IPS-15b (cell line): ENCODE measurements around the gene LRP1B.
"Not testable (repeated sequence)": the region's sequence is repeated elsewhere in the genome, so short reads cannot be mapped to it uniquely, and the experiment has no call there.

Source experiments
- H3K27me3 ChIP-seq: one replicate; pipeline ENCODE4 v1.6.1; 2013; ENCODE audit warnings: low read length; ENCODE audit not compliant: control insufficient read depth, insufficient read depth
- H3K36me3 ChIP-seq: one replicate; pipeline ENCODE4 v1.6.1; 2013; ENCODE audit warnings: low read length; ENCODE audit not compliant: control insufficient read depth, insufficient read depth
- H3K4me1 ChIP-seq: one replicate; pipeline ENCODE4 v1.6.1; 2013; ENCODE audit warnings: mild to moderate bottlenecking, low read length; ENCODE audit not compliant: control insufficient read depth, insufficient read depth
- H3K4me3 ChIP-seq: one replicate; pipeline ENCODE4 v1.5.1; 2013; ENCODE audit warnings: low read depth, low read length
- H3K9ac ChIP-seq: one replicate; pipeline ENCODE4 v1.6.1; 2013; ENCODE audit warnings: low read depth, mild to moderate bottlenecking, low read length
- H3K9me3 ChIP-seq: one replicate; pipeline ENCODE4 v1.6.1; 2013; ENCODE audit warnings: mild to moderate bottlenecking, low read length; ENCODE audit not compliant: control insufficient read depth, insufficient read depth

Gene LRP1B

GRCh38 chr2:142100139-142100873, 30.5 kb downstream of the LRP1B start:
- no peak overlapping the region for H3K9ac ChIP-seq
- peaks cover 5% of the 10 kb centered on the region for H3K4me1 ChIP-seq
- H3K27me3 ChIP-seq: no peaks in the 10 kb centered on the region
- H3K9me3 ChIP-seq: no peaks in the 10 kb centered on the region
- no peak overlapping the region for H3K4me3 ChIP-seq
- H3K36me3 ChIP-seq: no peaks in the 10 kb centered on the region

GRCh38 chr2:142097711-142098110, 33.1 kb downstream of the LRP1B start:
- Histone ChIP-seq H3K9me3 (no peaks in the 10 kb centered on the region), H3K9ac (no peak overlapping the region), H3K4me3 (no peak overlapping the region), H3K4me1 (peaks cover 5% of the 10 kb centered on the region), H3K27me3 (no peaks in the 10 kb centered on the region), H3K36me3 (no peaks in the 10 kb centered on the region)

- H3K4me1 ChIP-seq: peaks cover 5% of the 10 kb centered on the region
- H3K4me3 ChIP-seq: no peak overlapping the region
- no peaks in the 10 kb centered on the region for H3K27me3 ChIP-seq
- H3K9ac ChIP-seq: no peak overlapping the region
- H3K9me3 ChIP-seq: no peaks in the 10 kb centered on the region
- no peaks in the 10 kb centered on the region for H3K36me3 ChIP-seq
These were observed 35.2 kb downstream of the LRP1B start for GRCh38 chr2:142095647-142096046.

- Histone ChIP-seq H3K27me3 (no peaks in the 10 kb centered on the region), H3K4me1 (no peaks in the 10 kb centered on the region), H3K36me3 (no peaks in the 10 kb centered on the region), H3K9ac (no peak overlapping the region), H3K4me3 (no peak overlapping the region), H3K9me3 (no peaks in the 10 kb centered on the region)
These were observed 36.6 kb downstream of the LRP1B start for GRCh38 chr2:142094233-142094632.

DNA sequence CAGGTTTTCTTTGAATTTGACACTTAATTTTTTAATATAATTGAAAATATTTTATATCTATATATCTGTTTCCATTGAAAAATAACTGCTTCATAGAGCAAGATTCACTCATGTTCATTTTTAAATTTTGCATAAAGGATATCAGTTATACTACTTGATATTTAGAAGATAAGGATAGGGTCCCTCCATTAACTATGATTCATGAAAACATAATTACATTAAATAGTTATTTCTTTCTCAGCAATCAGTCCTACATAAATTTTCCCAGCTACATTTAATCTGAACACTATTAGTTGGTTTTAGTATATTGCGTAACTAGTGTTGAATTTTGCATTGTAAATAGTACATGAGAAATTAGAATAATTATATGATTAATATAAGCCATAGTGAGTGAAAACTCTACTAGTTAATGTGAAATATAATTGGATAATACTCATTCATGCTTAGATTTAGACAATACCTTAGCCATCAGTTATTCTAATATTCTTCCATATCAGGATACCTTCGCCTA, 42.7 kb downstream of the LRP1B start:
- Histone ChIP-seq H3K4me1 (no peaks in the 10 kb centered on the region), H3K9ac (no peak overlapping the region), H3K27me3 (no peaks in the 10 kb centered on the region), H3K9me3 (no peaks in the 10 kb centered on the region), H3K4me3 (no peak overlapping the region), H3K36me3 (no peaks in the 10 kb centered on the region)

DNA sequence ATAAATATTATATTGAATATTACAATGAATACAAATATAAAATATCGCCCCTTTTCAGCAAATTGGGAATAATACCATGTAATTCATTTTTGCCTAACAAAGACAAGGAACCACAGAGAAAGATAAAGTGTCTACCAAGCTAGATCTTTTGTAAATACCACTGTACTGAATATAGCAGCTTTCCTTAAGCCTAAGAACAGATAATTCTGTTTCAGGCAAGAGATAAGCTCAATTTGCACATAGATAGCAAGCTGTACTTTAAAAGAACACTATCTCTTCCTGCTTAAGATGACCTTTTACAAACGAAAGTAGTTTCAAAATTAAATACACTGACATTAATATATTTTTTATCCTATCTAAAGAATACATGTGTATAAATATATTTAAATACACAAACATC, 43.2 kb downstream of the LRP1B start:
- not testable (repeated sequence) for H3K27me3 ChIP-seq, H3K9ac ChIP-seq, H3K4me3 ChIP-seq, H3K9me3 ChIP-seq, H3K4me1 ChIP-seq, H3K36me3 ChIP-seq

GRCh38 chr2:142082368-142082767, 48.4 kb downstream of the LRP1B start:
- Histone ChIP-seq H3K9ac (no peak overlapping the region), H3K36me3 (no peaks in the 10 kb centered on the region), H3K4me3 (no peak overlapping the region), H3K27me3 (no peaks in the 10 kb centered on the region), H3K4me1 (no peaks in the 10 kb centered on the region), H3K9me3 (no peaks in the 10 kb centered on the region)

DNA sequence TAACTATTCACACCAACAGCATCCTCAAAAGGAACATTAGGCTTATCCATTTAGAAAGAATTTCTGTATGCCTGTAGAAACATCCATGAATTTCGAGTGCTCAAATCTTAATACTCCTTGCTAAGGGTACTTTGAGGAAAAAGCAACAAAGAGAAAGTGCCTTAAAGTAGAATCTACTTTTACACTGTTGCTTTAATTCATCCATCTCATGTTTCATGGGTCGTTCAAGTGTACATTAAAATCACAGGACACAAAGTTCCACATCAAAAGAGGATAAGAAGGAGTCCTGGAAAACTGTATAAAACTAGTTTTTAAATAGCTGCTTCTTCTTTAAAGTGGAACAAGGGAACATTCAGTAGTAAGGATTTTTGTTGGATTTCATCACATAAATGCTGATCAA, 54.5 kb downstream of the LRP1B start:
- H3K9me3 ChIP-seq: no peaks in the 10 kb centered on the region
- no peak overlapping the region for H3K4me3 ChIP-seq
- no peak overlapping the region for H3K9ac ChIP-seq
- no peaks in the 10 kb centered on the region for H3K27me3 ChIP-seq
- no peaks in the 10 kb centered on the region for H3K36me3 ChIP-seq
- no peaks in the 10 kb centered on the region for H3K4me1 ChIP-seq

- no peaks in the 10 kb centered on the region for H3K4me1 ChIP-seq
- no peak overlapping the region for H3K9ac ChIP-seq
- H3K36me3 ChIP-seq: no peaks in the 10 kb centered on the region
- H3K27me3 ChIP-seq: no peaks in the 10 kb centered on the region
- H3K9me3 ChIP-seq: no peaks in the 10 kb centered on the region
- H3K4me3 ChIP-seq: no peak overlapping the region
These were observed 55.0 kb downstream of the LRP1B start for GRCh38 chr2:142075826-142076225.

DNA sequence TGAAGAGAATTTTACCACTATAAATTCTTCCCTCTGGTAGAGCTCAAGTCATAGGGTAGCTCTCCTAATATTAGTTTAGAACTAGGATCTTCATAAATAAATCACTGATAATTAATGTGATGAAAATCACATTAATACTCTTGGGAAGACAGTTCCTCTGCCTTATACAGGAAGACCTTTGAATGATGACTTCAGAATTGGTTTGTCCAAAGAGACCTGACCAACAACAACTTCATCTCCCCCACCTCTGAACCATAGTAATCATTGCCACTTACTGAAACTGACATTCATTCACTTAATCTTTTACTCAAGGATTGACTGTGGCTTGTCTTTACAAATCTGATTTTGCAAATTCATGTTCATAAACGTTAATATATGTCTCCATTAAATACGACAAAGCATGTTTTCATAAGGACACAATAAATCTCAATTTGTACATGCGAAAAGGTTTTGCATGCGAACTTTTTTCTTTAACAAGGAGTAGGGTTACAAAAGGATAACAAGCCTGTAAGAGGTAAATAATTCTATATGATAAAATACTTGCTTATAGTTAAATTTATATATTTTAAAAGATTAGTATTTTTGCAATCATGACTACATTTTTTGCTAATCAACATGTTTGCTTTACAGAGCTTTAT, 61.4 kb downstream of the LRP1B start:
- Histone ChIP-seq H3K9ac (no peak overlapping the region), H3K4me1 (no peaks in the 10 kb centered on the region), H3K4me3 (no peak overlapping the region), H3K27me3 (no peaks in the 10 kb centered on the region), H3K9me3 (no peaks in the 10 kb centered on the region), H3K36me3 (no peaks in the 10 kb centered on the region)

DNA sequence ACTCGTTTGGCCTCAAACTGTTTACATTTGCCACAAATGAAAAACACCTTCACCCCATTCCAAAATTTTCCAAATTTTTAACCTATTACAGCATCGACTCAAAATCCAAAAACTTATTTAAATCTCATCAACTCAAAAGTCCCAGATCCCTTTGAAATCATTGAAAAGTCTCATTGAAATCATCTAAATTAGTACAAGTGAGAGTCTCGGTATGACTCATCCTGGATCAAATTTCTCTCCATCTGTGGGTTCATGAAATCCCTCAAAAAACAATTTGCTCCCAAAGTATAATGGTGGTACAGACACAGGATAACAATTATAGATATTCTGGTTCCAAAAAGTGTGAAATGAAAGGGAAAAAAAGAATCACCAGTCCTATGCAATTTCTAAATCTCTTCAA, 65.1 kb downstream of the LRP1B start:
- no peaks in the 10 kb centered on the region for H3K4me1 ChIP-seq
- H3K9me3 ChIP-seq: no peaks in the 10 kb centered on the region
- no peak overlapping the region for H3K4me3 ChIP-seq
- no peak overlapping the region for H3K9ac ChIP-seq
- no peaks in the 10 kb centered on the region for H3K36me3 ChIP-seq
- H3K27me3 ChIP-seq: no peaks in the 10 kb centered on the region

DNA sequence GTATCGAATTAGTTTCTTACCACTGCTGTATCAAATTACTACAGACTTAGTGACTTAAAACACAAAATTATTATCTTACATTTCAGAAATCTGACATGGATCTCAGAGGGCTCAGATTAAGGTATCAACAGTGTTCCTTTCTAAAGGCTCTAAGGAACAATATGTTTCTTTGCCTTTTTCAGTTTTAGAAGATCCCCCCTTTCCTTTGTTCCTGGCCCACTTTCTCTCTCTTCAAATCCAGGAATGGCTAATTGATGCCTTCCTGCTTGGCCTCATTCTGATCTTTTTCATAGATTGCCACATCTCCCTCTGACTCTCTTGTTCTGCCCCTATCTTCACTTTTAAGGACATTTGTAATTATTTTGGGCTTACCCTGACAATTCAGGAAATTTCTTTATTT, 65.7 kb downstream of the LRP1B start:
- Histone ChIP-seq H3K9ac (no peak overlapping the region), H3K27me3 (no peaks in the 10 kb centered on the region), H3K4me1 (no peaks in the 10 kb centered on the region), H3K36me3 (no peaks in the 10 kb centered on the region), H3K4me3 (no peak overlapping the region), H3K9me3 (no peaks in the 10 kb centered on the region)
